Measurements from ENCODE around the gene SUSD4.
A peak's percentile ranks its signal among the peaks of the same experiment; 100 is the strongest.
"Not testable (repeated sequence)": the region's sequence is repeated elsewhere in the genome, so short reads cannot be mapped to it uniquely, and the experiment has no call there.

Gene SUSD4, protein sequence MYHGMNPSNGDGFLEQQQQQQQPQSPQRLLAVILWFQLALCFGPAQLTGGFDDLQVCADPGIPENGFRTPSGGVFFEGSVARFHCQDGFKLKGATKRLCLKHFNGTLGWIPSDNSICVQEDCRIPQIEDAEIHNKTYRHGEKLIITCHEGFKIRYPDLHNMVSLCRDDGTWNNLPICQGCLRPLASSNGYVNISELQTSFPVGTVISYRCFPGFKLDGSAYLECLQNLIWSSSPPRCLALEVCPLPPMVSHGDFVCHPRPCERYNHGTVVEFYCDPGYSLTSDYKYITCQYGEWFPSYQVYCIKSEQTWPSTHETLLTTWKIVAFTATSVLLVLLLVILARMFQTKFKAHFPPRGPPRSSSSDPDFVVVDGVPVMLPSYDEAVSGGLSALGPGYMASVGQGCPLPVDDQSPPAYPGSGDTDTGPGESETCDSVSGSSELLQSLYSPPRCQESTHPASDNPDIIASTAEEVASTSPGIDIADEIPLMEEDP

GRCh38 chr1:223363856-223364684 is at the start of gene SUSD4:
SUSD4 (minus strand) TSS chr1:223364176; CDS start chr1:223363425, 751 bp downstream.
- no peak for DNase-seq

DNA sequence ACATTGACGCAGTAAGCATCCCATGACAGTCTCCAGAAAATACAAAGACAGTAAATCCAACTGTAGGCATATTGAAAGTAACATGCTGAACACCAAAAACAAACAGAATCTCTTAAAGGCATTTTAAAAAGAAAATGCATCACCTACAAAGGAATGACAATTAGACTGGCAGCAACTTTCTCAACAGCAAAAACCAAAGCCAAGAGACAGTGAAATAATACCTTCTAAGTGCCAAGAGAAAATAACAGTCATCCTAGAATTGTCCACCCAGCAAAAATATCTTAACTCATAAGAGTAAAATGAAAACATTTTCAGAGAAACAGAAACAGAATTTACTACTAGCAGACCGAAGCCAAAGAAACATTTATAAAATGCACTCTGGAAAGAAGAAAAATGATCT is 49.2 kb upstream of the SUSD4 start:
- no peak for DNase-seq

DNA sequence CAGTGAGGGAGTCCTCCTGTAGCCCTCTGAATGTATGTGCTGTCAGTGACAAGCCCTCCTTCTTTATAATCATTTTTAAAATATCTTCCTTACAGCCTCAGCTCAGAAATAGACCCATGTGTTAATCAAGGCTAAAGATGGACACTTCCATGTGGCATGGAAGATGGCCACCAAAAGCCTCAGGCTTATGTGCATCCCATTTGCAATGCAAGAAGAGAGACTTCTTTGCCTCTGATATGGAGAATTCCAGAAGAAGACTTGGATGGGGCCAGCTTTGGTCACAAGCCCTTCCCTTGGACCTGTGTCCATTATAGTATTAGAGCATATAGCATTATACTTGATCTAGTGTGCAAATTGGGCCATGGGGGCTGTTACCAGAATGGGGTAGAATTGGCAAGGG is 47.7 kb upstream of the SUSD4 start:
- DNase-seq: no peak

DNA sequence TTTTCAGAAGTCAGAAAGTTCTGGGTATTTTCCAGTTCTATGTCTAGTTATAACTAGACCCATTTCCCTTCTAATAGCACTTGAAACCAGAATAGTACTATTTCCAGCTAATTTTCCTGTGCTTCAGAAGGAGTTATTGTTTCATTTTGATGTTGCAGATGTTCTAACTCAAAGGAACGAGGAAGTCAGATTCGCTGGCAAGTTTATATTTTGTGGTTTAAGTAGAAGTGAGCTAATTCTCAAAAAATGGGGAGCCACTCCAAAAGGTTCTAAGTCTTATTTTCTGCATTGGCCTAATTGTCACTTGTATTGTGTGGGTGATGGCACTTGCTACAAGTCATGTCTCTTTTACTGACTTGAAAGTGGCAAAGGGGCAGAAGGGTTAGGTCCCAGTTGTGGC is 47.3 kb upstream of the SUSD4 start:
- peak; percentile 69 for DNase-seq

DNA sequence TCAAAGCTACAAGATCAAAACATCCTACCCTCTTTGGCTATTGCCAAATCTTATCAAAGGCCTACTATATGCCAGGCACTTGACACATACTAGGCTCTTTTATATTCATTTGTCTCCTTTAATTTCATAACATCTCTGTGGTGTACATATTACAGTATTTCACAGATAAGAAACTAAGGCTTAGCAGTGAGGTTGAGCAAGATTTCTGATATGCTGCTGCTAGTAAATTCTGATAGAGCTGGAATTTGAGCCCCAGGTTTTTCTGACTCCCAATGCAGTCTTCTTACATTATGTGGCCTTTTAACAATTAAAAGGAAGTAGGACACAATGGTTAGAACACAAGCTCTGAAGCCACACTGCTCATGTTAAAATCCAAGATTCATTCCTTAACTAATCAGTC is 46.1 kb upstream of the SUSD4 start:
- no peak for DNase-seq

DNA sequence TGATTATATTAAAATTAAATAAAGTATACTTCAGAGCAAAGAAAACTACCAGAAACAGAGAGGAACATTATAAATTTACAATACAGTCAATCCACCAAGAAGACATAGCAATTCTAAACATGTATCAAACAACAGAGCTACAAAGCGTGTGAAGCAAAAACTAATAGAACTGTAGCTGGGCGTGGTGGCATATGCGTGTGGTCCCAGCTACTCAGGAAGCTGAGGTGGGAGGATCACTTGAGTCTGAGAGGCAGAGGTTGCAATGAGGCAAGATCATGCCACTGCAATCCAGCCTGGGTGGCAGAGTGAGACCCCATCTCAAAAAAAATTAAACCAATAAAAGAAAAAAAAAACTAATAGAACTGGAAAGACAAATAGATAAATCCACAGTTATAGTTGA is 41.5 kb upstream of the SUSD4 start:
- DNase-seq: no peak

- DNase-seq: peak; percentile 22
These were observed 39.3 kb upstream of the SUSD4 start for GRCh38 chr1:223403184-223403815.

GRCh38 chr1:223402790-223403142 is 38.8 kb upstream of the SUSD4 start:
- DNase-seq: no peak

GRCh38 chr1:223401873-223402789 is 38.2 kb upstream of the SUSD4 start:
- peak; percentile 83 for DNase-seq

DNA sequence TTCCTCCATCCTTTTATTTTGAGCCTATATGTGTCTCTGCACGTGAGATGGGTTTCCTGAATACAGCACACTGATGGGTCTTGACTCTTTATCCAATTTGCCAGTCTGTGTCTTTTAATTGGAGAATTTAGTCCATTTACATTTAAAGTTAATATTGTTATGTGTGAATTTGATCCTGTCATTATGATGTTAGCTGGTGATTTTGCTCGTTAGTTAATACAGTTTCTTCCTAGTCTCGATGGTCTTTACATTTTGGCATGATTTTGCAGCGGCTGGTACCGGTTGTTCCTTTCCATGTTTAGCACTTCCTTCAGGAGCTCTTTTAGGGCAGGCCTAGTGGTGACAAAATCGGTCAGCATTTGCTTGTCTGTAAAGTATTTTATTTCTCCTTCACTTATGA is 35.4 kb upstream of the SUSD4 start:
- not testable (repeated sequence) for DNase-seq

GRCh38 chr1:223394706-223395105 is 30.7 kb upstream of the SUSD4 start:
- DNase-seq: no peak

- DNase-seq: no peak
These were observed 30.3 kb upstream of the SUSD4 start for GRCh38 chr1:223394242-223394641.

DNA sequence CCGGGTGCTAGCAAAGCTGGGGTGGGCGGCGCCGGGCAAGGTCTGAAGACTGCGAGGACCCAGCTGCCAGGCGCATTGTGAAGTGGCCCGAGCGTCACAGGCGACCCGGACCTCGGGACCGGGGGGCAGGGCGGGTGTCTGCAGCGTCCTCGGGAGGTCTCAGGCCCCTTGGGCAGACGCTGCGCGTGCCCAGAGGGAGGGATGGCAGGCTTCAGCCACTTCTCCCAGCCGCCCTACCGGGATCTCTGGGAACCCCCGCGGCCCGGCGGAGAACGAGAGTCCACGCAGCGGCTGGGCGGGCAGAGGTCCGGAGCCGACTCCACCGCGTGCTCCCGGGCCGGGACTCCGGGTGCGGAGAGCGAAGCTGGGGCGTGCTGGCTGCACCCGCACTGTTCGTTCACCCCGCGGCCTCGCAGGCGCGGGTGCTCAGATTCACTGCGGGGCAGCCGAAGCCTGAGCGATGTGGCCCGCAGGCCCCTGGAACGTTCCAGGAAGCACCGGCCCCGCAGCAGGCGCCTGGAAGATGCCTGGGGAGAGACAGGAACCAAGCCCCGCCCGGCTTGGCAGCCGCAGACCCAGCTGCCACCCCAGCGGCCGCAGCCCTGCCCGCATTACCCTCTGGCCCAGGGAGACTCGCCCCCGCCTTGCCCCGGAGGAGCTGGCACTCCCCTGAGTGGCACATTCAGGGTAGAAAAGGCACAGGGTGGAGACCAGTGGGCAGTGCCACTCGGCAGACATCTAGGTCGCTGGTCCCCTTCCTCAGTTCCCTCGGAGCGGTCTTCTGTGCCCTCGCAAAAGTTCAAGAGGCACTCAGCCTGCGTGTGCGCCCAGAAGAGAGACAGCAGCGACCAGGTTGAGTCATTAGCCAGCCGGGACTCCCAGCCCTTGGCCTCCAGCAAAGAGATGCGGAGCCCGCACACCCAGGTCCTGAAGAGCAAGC is 29.6 kb upstream of the SUSD4 start, which contains the start of gene CCDC185:
Gene CCDC185, plus strand, starts transcription at position 141 of the 940 bp plus-strand sequence. Its CDS starts 61 bp downstream, at position 202.
- DNase-seq: no peak

DNA sequence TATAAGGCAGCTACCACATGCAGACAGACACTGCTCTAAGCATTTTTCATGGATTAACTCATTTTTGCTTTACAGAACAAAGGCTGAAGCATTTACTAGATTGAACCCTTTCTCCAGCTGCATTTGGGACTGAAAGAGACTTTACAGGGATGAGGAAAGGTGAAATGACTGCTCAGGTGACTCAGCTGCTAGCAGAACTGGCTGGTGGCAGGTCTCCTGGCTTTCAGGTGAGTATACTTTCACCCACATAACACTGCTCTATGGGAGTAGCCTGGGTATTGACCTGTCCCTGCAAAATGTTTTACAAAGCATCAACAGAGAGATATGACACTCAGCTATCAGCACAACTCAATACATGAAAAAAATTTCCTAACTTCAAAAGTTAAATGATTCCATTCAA is 26.6 kb upstream of the SUSD4 start:
- no peak for DNase-seq

DNA sequence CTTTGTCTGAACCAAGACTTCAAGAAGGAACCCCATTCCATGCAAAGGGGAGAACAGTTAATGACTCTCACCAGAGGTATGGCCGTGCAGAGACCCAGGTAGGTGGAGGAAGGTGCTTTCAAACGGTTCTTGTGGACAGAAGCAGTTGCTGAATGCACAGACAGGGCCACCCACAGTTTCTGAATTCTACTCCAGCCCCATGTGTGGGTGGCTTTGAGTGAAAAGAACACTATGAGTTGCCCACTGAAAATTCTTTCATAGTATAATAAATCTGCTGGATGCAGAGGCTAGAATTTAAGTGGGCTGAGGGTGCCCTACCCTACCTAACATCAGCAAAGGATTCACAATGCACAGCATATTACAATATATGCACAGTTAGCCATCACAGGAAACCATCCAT is 22.0 kb upstream of the SUSD4 start:
- no peak for DNase-seq

DNA sequence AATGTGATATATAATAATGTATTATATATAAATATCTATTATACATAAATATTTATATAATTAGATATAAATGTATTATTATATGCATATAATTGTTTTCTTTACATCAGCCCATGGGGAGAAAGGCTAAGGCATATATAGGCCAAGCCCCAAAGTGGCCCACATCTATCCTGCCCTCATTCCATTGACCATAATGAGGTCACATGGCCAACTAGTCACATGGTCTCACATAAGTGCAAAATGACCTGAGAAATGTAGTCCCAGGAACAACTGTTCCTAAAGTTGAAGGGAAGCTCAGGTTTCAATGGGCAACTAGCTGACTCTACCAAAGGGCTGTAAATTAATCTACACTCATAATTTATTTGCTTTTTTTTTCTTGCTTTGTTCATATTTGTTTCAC is 14.8 kb upstream of the SUSD4 start:
- no peak for DNase-seq

DNA sequence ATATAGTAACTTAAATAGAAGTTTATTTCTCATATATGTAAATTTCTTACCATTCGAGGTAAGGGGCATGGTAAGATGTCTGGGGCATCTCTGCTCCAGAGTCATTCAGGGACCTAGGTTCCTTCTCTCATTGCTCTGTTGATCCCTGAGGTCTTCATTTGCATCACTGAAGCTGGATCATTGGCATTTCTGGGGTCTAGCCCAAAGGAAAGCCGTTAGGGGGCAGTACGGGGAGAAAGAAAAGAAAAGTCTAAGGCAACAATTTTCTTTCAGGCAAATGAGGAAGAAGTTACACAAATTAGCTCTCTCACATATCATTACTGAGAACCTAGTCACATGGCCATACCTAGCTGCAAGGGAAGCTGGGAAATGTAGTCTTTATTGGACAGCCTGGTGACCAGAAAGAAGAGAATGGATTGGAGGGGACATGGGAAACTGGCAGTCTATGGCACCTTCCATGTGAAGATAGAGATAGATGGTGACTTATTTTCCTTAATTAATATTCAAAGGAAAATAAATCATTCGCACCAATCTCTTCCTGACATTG is 10.2 kb upstream of the SUSD4 start:
- DNase-seq: no peak

DNA sequence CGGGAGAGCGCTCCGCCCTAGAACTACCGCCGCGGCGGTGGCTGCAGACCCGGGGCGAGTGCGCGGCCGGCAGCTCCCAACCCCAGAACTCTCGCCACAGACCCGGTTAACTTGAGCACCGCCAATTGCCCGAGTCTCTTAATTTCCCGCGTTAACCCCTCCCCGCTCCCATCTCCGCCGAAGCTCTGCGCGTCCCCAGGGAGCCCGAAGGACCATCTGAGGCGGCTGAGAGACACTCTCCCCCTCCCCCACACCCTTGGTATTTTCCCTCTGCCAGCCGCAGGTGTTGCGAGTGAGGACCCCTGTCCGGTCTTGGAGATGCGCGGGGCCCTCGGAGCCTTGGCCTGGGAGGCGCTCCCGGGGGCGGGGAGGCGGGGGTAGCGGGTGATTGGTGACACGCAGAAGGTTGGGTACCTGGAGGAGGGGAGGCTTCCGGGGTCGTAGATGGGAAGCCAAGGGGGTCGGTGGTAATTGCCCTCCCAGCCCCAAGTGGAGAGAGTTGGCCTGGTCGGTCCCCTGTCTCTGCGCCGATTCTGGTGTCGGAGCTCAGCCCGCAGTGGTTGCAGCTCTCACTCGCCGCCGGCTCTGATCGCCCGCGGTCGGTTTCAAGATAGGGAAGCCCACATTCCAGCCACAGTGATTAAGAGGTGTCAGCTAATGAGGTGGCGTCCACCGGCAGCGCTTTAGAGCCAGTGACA is 858 bp upstream of the SUSD4 start:
- DNase-seq: no peak

- peak; percentile 51 for DNase-seq
These were observed 720 bp downstream of the SUSD4 start for GRCh38 chr1:223363057-223363855.

Measured in fibroblast of skin of right quadriceps (primary cell).